Astrocyte (in vitro differentiated cells and primary cell): ENCODE measurements around the gene TRAF3IP3.

Experiments
- CTCF ChIP-seq: IDR thresholded peaks from 2 replicates; pipeline ENCODE4 v1.5.1; 2011; ENCODE audit warnings: low read depth, mild to moderate bottlenecking, inconsistent platforms, low read length, moderate library complexity; ENCODE audit not compliant: insufficient read depth
- EZH2 ChIP-seq: IDR thresholded peaks from 2 replicates; pipeline ENCODE4 v1.6.1; 2012; ENCODE audit warnings: mild to moderate bottlenecking, low read length, inconsistent platforms; ENCODE audit not compliant: insufficient read depth

GRCh38 chr1:209738270-209738669 lies 17.6 kb upstream of the TRAF3IP3 start:
- TF ChIP-seq EZH2 (no peak), CTCF (no peak)
